Astrocyte (in vitro differentiated cells and primary cell): ENCODE results near the gene PRDM11. TPM values are rescaled to one million over a fixed set of nuclear protein-coding genes. Genes with fewer than 3 reads are reported as not detected.
A peak's percentile ranks its signal among the peaks of the same experiment; 100 is the strongest.

ENCODE experiments used
- DNase-seq: peaks from one replicate; pipeline ENCODE4 v3.0.0-alpha.2; 2010; ENCODE audit warnings: low read depth
- FAIRE-seq: peaks from 2 replicates; lab custom pipeline; 2011; peaks lifted over from hg19 to GRCh38; lab: Jason Lieb, UNC
- H2AFZ ChIP-seq: 2 replicates; pipeline ENCODE4 v1.6.0; 2012; ENCODE audit warnings: low read depth, low read length, inconsistent platforms
- H3K27ac ChIP-seq: 2 replicates; pipeline ENCODE4 v1.5.1; 2011; ENCODE audit warnings: low read depth, low read length, inconsistent platforms
- H3K27me3 ChIP-seq: 2 replicates; pipeline ENCODE4 v1.6.0; 2011; ENCODE audit warnings: low read length, inconsistent platforms; ENCODE audit not compliant: insufficient read depth
- H3K36me3 ChIP-seq: 2 replicates; pipeline ENCODE4 v1.5.1; 2011; ENCODE audit warnings: low read length, inconsistent platforms; ENCODE audit not compliant: insufficient read depth
- H3K4me1 ChIP-seq: 2 replicates; pipeline ENCODE4 v1.5.1; 2011; ENCODE audit warnings: low read length, inconsistent platforms; ENCODE audit not compliant: insufficient read depth
- H3K4me2 ChIP-seq: 2 replicates; pipeline ENCODE4 v1.6.0; 2012; ENCODE audit warnings: low read length, inconsistent platforms
- H3K4me3 ChIP-seq: 2 replicates; pipeline ENCODE4 v1.5.1; 2011; ENCODE audit warnings: low read depth, mild to moderate bottlenecking, low read length, inconsistent platforms; ENCODE audit not compliant: insufficient read depth
- H3K79me2 ChIP-seq: 2 replicates; pipeline ENCODE4 v1.6.0; 2012; ENCODE audit warnings: mild to moderate bottlenecking, low read length, inconsistent platforms; ENCODE audit not compliant: insufficient read depth
- H3K9ac ChIP-seq: 2 replicates; pipeline ENCODE4 v1.6.0; 2012; ENCODE audit warnings: mild to moderate bottlenecking, low read length, inconsistent platforms
- H3K9me3 ChIP-seq: 2 replicates; pipeline ENCODE4 v1.5.1; 2012; ENCODE audit warnings: low read depth, mild to moderate bottlenecking, low read length, inconsistent platforms; ENCODE audit not compliant: insufficient read depth
- H4K20me1 ChIP-seq: 2 replicates; pipeline ENCODE4 v1.6.0; 2012; ENCODE audit warnings: low read length, inconsistent platforms; ENCODE audit not compliant: insufficient read depth
- H3K27ac Mint-ChIP-seq: one replicate; pipeline ENCODE4 v1.8.0; 2021; ENCODE audit warnings: mild to moderate bottlenecking, mixed read lengths; ENCODE audit not compliant: unreplicated experiment
- H3K27me3 Mint-ChIP-seq: one replicate; pipeline ENCODE4 v1.8.0; 2021; ENCODE audit warnings: low read depth, mixed read lengths; ENCODE audit not compliant: unreplicated experiment
- H3K36me3 Mint-ChIP-seq: one replicate; pipeline ENCODE4 v1.8.0; 2021; ENCODE audit warnings: low read depth, mixed read lengths; ENCODE audit not compliant: unreplicated experiment
- H3K4me1 Mint-ChIP-seq: one replicate; pipeline ENCODE4 v1.8.0; 2021; ENCODE audit warnings: low read depth, mixed read lengths; ENCODE audit not compliant: unreplicated experiment
- H3K4me3 Mint-ChIP-seq: one replicate; pipeline ENCODE4 v1.8.0; 2021; ENCODE audit warnings: mild to moderate bottlenecking, moderate library complexity, mixed read lengths; ENCODE audit not compliant: unreplicated experiment
- H3K9me3 Mint-ChIP-seq: one replicate; pipeline ENCODE4 v1.8.0; 2021; ENCODE audit warnings: mild to moderate bottlenecking, mixed read lengths; ENCODE audit not compliant: unreplicated experiment
- EZH2 ChIP-seq: IDR thresholded peaks from 2 replicates; pipeline ENCODE4 v1.6.1; 2012; ENCODE audit warnings: mild to moderate bottlenecking, low read length, inconsistent platforms; ENCODE audit not compliant: insufficient read depth
- total RNA-seq: library from RNA; stranded (reverse); gene quantifications from 2 replicates; pipeline ENCODE4 v1.2.1, GENCODE V29; 2021
- TF ChIP-seq, protein P1 (sequence below): IDR thresholded peaks from 2 replicates; pipeline ENCODE4 v1.5.1; 2011; ENCODE audit warnings: low read depth, mild to moderate bottlenecking, inconsistent platforms, low read length, moderate library complexity; ENCODE audit not compliant: insufficient read depth

PRDM11 gene
- total RNA-seq, 1 donor from 2014 or later: 9.1 TPM

DNA sequence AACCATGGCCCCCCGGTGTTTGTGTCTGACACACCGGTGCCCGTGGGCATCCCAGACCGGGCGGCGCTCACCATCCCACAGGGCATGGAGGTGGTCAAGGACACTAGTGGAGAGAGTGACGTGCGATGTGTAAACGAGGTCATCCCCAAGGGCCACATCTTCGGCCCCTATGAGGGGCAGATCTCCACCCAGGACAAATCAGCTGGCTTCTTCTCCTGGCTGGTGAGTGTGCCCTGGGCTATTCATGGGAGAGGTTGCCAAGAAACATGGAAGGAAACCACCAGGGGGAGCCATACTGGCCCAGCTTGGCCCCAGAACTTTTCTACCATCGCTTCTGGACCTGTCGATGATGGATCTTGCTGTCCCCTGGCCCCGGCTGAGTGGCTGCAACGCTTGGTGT lies 36.5 kb downstream of the PRDM11 start:
- DNase-seq (no peak), FAIRE-seq (no peak)
- Mint-ChIP-seq H3K9me3 (no peaks in the 10 kb centered on the region), H3K4me1 (peaks cover 10% of the 10 kb centered on the region), H3K4me3 (peak overlapping the region; percentile 18), H3K27ac (peak overlapping the region; percentile 34), H3K36me3 (peaks cover 9% of the 10 kb centered on the region), H3K27me3 (no peaks in the 10 kb centered on the region)
- no peak for TF ChIP-seq EZH2
- TF ChIP-seq, protein P1, sequence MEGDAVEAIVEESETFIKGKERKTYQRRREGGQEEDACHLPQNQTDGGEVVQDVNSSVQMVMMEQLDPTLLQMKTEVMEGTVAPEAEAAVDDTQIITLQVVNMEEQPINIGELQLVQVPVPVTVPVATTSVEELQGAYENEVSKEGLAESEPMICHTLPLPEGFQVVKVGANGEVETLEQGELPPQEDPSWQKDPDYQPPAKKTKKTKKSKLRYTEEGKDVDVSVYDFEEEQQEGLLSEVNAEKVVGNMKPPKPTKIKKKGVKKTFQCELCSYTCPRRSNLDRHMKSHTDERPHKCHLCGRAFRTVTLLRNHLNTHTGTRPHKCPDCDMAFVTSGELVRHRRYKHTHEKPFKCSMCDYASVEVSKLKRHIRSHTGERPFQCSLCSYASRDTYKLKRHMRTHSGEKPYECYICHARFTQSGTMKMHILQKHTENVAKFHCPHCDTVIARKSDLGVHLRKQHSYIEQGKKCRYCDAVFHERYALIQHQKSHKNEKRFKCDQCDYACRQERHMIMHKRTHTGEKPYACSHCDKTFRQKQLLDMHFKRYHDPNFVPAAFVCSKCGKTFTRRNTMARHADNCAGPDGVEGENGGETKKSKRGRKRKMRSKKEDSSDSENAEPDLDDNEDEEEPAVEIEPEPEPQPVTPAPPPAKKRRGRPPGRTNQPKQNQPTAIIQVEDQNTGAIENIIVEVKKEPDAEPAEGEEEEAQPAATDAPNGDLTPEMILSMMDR: peak; percentile 44
- Histone ChIP-seq H3K27me3 (no peaks in the 10 kb centered on the region), H3K9me3 (no peaks in the 10 kb centered on the region), H2AFZ (no peak overlapping the region), H4K20me1 (peaks cover 5% of the 10 kb centered on the region), H3K27ac (no peak overlapping the region), H3K4me3 (no peak overlapping the region), H3K36me3 (no peaks in the 10 kb centered on the region), H3K4me1 (peaks cover 33% of the 10 kb centered on the region), H3K79me2 (no peaks in the 10 kb centered on the region), H3K9ac (no peak overlapping the region), H3K4me2 (no peak overlapping the region)

DNA sequence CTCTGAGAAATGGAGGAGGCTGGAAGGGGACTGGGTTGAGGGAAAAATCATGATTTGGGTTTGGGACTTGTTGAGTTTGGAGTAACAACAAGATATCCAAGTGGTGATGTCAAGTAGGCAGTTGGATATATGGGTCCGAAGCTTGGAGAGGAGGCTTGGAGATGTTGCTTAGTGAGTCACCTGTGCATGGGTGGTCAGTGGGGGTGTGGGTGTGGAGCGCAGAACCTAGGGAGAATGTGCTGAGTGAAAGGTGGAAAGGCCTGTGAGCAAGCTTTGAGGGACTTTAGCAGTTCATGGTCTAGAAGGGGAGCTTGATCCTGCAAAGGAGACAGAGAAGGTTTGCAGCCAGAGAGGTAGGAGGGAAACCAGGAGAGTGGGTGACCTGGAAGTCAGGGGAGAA lies 38.2 kb downstream of the PRDM11 start:
- no peak for FAIRE-seq
- Histone ChIP-seq H3K4me1 (peaks cover 24% of the 10 kb centered on the region), H3K27ac (no peak overlapping the region), H3K79me2 (no peaks in the 10 kb centered on the region), H3K27me3 (no peaks in the 10 kb centered on the region), H3K36me3 (no peaks in the 10 kb centered on the region), H3K9ac (no peak overlapping the region), H3K4me3 (no peak overlapping the region), H2AFZ (no peak overlapping the region), H4K20me1 (peaks cover 5% of the 10 kb centered on the region), H3K4me2 (peak overlapping the region; percentile 11), H3K9me3 (no peaks in the 10 kb centered on the region)
- no peak for TF ChIP-seq EZH2
- TF ChIP-seq, protein P1: no peak
- H3K4me1 Mint-ChIP-seq: peaks cover 6% of the 10 kb centered on the region
- peaks cover 14% of the 10 kb centered on the region for H3K36me3 Mint-ChIP-seq
- no peaks in the 10 kb centered on the region for H3K27me3 Mint-ChIP-seq
- no peak for DNase-seq
- no peak overlapping the region for H3K27ac Mint-ChIP-seq
- H3K9me3 Mint-ChIP-seq: no peaks in the 10 kb centered on the region
- H3K4me3 Mint-ChIP-seq: no peak overlapping the region

DNA sequence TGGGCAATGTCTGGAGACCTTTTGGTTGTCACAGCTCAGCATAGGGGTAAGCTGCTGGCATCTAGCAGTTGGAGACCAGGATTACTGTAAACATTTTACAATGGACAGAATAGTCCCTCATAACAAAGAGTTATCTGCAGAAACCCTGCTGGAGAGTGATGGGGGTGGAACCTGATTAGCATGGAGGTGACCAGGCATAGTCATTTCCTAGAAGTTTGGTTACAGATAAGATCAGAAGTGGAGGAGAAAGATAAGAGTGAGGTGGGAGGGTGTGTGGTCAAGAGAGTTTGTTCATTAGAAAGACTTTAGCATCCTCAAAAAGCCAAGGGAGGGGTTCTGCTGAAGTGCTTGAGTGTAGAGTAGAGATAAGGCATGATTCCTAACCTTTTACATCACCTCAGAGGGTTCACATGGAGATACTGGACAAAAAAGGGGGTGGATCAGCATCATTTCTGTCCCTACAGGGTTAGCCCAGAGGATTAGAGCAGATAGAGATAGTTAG lies 38.8 kb downstream of the PRDM11 start:
- FAIRE-seq: no peak
- Histone ChIP-seq H2AFZ (no peak overlapping the region), H3K4me1 (peaks cover 18% of the 10 kb centered on the region), H3K27ac (no peak overlapping the region), H3K4me2 (peak overlapping the region; percentile 11), H3K4me3 (no peak overlapping the region), H3K9me3 (no peaks in the 10 kb centered on the region), H3K27me3 (no peaks in the 10 kb centered on the region), H3K36me3 (no peaks in the 10 kb centered on the region), H3K79me2 (no peaks in the 10 kb centered on the region), H3K9ac (no peak overlapping the region), H4K20me1 (peaks cover 5% of the 10 kb centered on the region)
- Mint-ChIP-seq H3K27ac (no peak overlapping the region), H3K4me3 (no peak overlapping the region), H3K4me1 (peaks cover 2% of the 10 kb centered on the region), H3K27me3 (no peaks in the 10 kb centered on the region), H3K9me3 (no peaks in the 10 kb centered on the region), H3K36me3 (peaks cover 17% of the 10 kb centered on the region)
- no peak for TF ChIP-seq EZH2
- TF ChIP-seq, protein P1: no peak
- peak; percentile 28 for DNase-seq
